CD8-positive, alpha-beta memory T cell (primary cell): ENCODE results near the gene XPOT. TPM values are rescaled to one million over a fixed set of nuclear protein-coding genes. Genes with fewer than 3 reads are reported as not detected.

Experiments used
- CTCF ChIA-PET: fragments of 350-600 bp; sonication (Branson Sonifier 250); formaldehyde crosslinking; loops from one replicate; lab custom pipeline; 2021; ENCODE audit warnings: antibody characterized with exemption; lab: Charles Lee
- POLR2A ChIA-PET: fragments of 350-600 bp; sonication (Branson Sonifier 250); formaldehyde crosslinking; loops from one replicate; lab custom pipeline; 2021; ENCODE audit warnings: antibody characterized with exemption; lab: Charles Lee
- DNase-seq, 5 donors: peaks; one replicate each; pipeline versions ENCODE4 v3.0.0 to v3.0.0-alpha.2; 2020 to 2022; ENCODE audit warnings: mixed read lengths in 1 of 5
- H3K27ac ChIP-seq: one replicate; pipeline ENCODE4 v1.7.0; 2013; ENCODE audit warnings: low read depth, mild to moderate bottlenecking, low read length, moderate library complexity
- H3K27me3 ChIP-seq: 2 replicates; pipeline ENCODE4 v1.7.0; 2013; ENCODE audit warnings: low read length, mild to moderate bottlenecking; ENCODE audit not compliant: insufficient read depth, poor library complexity, severe bottlenecking
- H3K36me3 ChIP-seq: 2 replicates; pipeline ENCODE4 v1.7.0; 2013; ENCODE audit warnings: mild to moderate bottlenecking, low read length, moderate library complexity; ENCODE audit not compliant: insufficient read depth
- H3K4me1 ChIP-seq: 2 replicates; pipeline ENCODE4 v1.7.0; 2013; ENCODE audit warnings: mild to moderate bottlenecking, low read length, moderate library complexity; ENCODE audit not compliant: insufficient read depth
- H3K4me3 ChIP-seq: 2 replicates; pipeline ENCODE4 v1.7.0; 2013; ENCODE audit warnings: mild to moderate bottlenecking, low read length
- H3K9me3 ChIP-seq: 2 replicates; pipeline ENCODE4 v1.7.0; 2013; ENCODE audit warnings: mild to moderate bottlenecking, low read length
- H3K27ac Mint-ChIP-seq, 8 donors: one replicate each; pipeline ENCODE4 v1.8.0; 2020 to 2021; ENCODE audit warnings: mixed read lengths in 8 of 8, mild to moderate bottlenecking in 6 of 8, inconsistent platforms in 3 of 8, moderate library complexity in 3 of 8
- H3K27me3 Mint-ChIP-seq, 2 donors: one replicate each; pipeline ENCODE4 v1.8.0; 2020 to 2021; ENCODE audit warnings: mixed read lengths in 2 of 2, mild to moderate bottlenecking in 1 of 2, moderate library complexity in 1 of 2
- H3K36me3 Mint-ChIP-seq, 3 donors: one replicate each; pipeline ENCODE4 v1.8.0; 2020 to 2021; ENCODE audit warnings: mixed read lengths in 3 of 3, inconsistent platforms in 1 of 3, mild to moderate bottlenecking in 1 of 3
- H3K4me1 Mint-ChIP-seq, 3 donors: one replicate each; pipeline ENCODE4 v1.8.0; 2020 to 2021; ENCODE audit warnings: mixed read lengths in 3 of 3, inconsistent platforms in 1 of 3, mild to moderate bottlenecking in 1 of 3
- H3K4me3 Mint-ChIP-seq, 7 donors: one replicate each; pipeline ENCODE4 v1.8.0; 2020 to 2021; ENCODE audit warnings: mixed read lengths in 7 of 7, mild to moderate bottlenecking in 6 of 7, moderate library complexity in 4 of 7, inconsistent platforms in 2 of 7
- H3K9me3 Mint-ChIP-seq, 5 donors: one replicate each; pipeline ENCODE4 v1.8.0; 2020 to 2022; ENCODE audit warnings: mixed read lengths in 5 of 5, mild to moderate bottlenecking in 3 of 5, moderate library complexity in 2 of 5, inconsistent platforms in 1 of 5
- polyA plus RNA-seq: library from polyadenylated mRNA; unstranded; fragments of 300-500 nt; fragmentation: Illumina TruSeq; gene quantifications from one replicate; pipeline ENCODE4 v1.2.3, GENCODE V29; 2021
- total RNA-seq, 2 experiments: library from RNA; stranded (reverse); gene quantifications; one replicate each; pipeline ENCODE4 v1.2.3, GENCODE V29; 2021

The XPOT gene
- total and polyA plus RNA-seq, 3 experiments from 2014 or later = 44.7 to 140 (median 136) TPM

GRCh38 chr12:64469455-64470142 is 65.4 kb downstream of the XPOT start:
- Mint-ChIP-seq H3K9me3 (no peaks in the 10 kb centered on the region), H3K36me3 (peaks cover 11 to 80% (median 27%) of the 10 kb centered on the region in 3 donors), H3K27ac (peak overlapping the region in 4 of 8 donors; percentile 39 to 64 (median 54)), H3K4me1 (peaks cover 7 to 24% (median 9%) of the 10 kb centered on the region in 3 donors), H3K4me3 (no peak overlapping the region), H3K27me3 (no peaks in the 10 kb centered on the region)
- Histone ChIP-seq H3K27ac (no peak overlapping the region), H3K9me3 (no peaks in the 10 kb centered on the region), H3K4me1 (no peaks in the 10 kb centered on the region), H3K27me3 (no peaks in the 10 kb centered on the region), H3K4me3 (no peak overlapping the region), H3K36me3 (peaks cover 30% of the 10 kb centered on the region)
- DNase-seq = no peak
- ChIA-PET CTCF (interaction anchor here (1.0 to 1.3 kb wide), 3 partner anchors 11 to 25 kb away, joined by 3 read pairs; no protein-coding TSS in a partner anchor), POLR2A (no interaction called here)

- H3K4me1 Mint-ChIP-seq = peaks cover 7 to 22% (median 9%) of the 10 kb centered on the region in 3 donors
- H3K36me3 Mint-ChIP-seq = peaks cover 17 to 81% (median 30%) of the 10 kb centered on the region in 3 donors
- Histone ChIP-seq H3K4me3 (no peak overlapping the region), H3K4me1 (no peaks in the 10 kb centered on the region), H3K36me3 (peaks cover 29% of the 10 kb centered on the region), H3K9me3 (no peaks in the 10 kb centered on the region), H3K27me3 (no peaks in the 10 kb centered on the region), H3K27ac (no peak overlapping the region)
- H3K27ac Mint-ChIP-seq = peak overlapping the region in 1 of 8 donors; percentile 59
- ChIA-PET CTCF (interaction anchor here (1.3 kb wide), 1 partner anchor 11 kb away, joined by 3 read pairs; no protein-coding TSS in a partner anchor), POLR2A (no interaction called here)
- peaks cover 3 to 4% (median 3%) of the 10 kb centered on the region in 5 donors for H3K9me3 Mint-ChIP-seq
- no peak overlapping the region for H3K4me3 Mint-ChIP-seq
- DNase-seq = no peak
- H3K27me3 Mint-ChIP-seq = no peaks in the 10 kb centered on the region
These were observed 66.3 kb downstream of the XPOT start for GRCh38 chr12:64470495-64470894.

- ChIA-PET CTCF (no interaction called here), POLR2A (no interaction called here)
- peak overlapping the region in 1 of 7 donors; percentile 2 for H3K4me3 Mint-ChIP-seq
- H3K4me1 ChIP-seq = no peaks in the 10 kb centered on the region
- no peaks in the 10 kb centered on the region for H3K9me3 ChIP-seq
- H3K27me3 ChIP-seq = no peaks in the 10 kb centered on the region
- H3K27me3 Mint-ChIP-seq = no peaks in the 10 kb centered on the region
- peaks cover 33 to 84% (median 41%) of the 10 kb centered on the region in 3 donors for H3K36me3 Mint-ChIP-seq
- DNase-seq = no peak
- peaks cover 29% of the 10 kb centered on the region for H3K36me3 ChIP-seq
- peaks cover 18 to 33% (median 20%) of the 10 kb centered on the region in 3 donors for H3K4me1 Mint-ChIP-seq
- H3K4me3 ChIP-seq = no peak overlapping the region
- H3K27ac Mint-ChIP-seq = peak overlapping the region in 3 of 8 donors; percentile 6 to 67 (median 8)
- H3K9me3 Mint-ChIP-seq = peaks cover 4 to 12% (median 7%) of the 10 kb centered on the region in 5 donors
- H3K27ac ChIP-seq = no peak overlapping the region
These were observed 69.0 kb downstream of the XPOT start for GRCh38 chr12:64473176-64473575.

- Mint-ChIP-seq H3K4me1 (peaks cover 21 to 33% (median 22%) of the 10 kb centered on the region in 3 donors), H3K27me3 (no peaks in the 10 kb centered on the region), H3K27ac (no peak overlapping the region), H3K9me3 (peaks cover 4 to 12% (median 7%) of the 10 kb centered on the region in 5 donors), H3K4me3 (no peak overlapping the region), H3K36me3 (peaks cover 33 to 83% (median 41%) of the 10 kb centered on the region in 3 donors)
- peaks cover 20% of the 10 kb centered on the region for H3K36me3 ChIP-seq
- POLR2A ChIA-PET = no interaction called here
- no peak for DNase-seq
- no peaks in the 10 kb centered on the region for H3K27me3 ChIP-seq
- H3K27ac ChIP-seq = no peak overlapping the region
- H3K4me1 ChIP-seq = no peaks in the 10 kb centered on the region
- no peak overlapping the region for H3K4me3 ChIP-seq
- CTCF ChIA-PET = no interaction called here
- H3K9me3 ChIP-seq = no peaks in the 10 kb centered on the region
These were observed 71.3 kb downstream of the XPOT start for GRCh38 chr12:64475518-64475917.

GRCh38 chr12:64476844-64477243 is 72.7 kb downstream of the XPOT start:
- ChIA-PET POLR2A (no interaction called here), CTCF (no interaction called here)
- H3K27ac ChIP-seq = no peak overlapping the region
- no peaks in the 10 kb centered on the region for H3K9me3 ChIP-seq
- H3K36me3 ChIP-seq = peaks cover 16% of the 10 kb centered on the region
- H3K36me3 Mint-ChIP-seq = peaks cover 33 to 78% (median 42%) of the 10 kb centered on the region in 3 donors
- no peak overlapping the region for H3K27ac Mint-ChIP-seq
- H3K4me1 ChIP-seq = no peaks in the 10 kb centered on the region
- no peak for DNase-seq
- no peak overlapping the region for H3K4me3 ChIP-seq
- H3K27me3 ChIP-seq = no peaks in the 10 kb centered on the region
- no peak overlapping the region for H3K4me3 Mint-ChIP-seq
- H3K4me1 Mint-ChIP-seq = peaks cover 21 to 33% (median 22%) of the 10 kb centered on the region in 3 donors
- H3K27me3 Mint-ChIP-seq = no peaks in the 10 kb centered on the region
- H3K9me3 Mint-ChIP-seq = peaks cover 4 to 12% (median 7%) of the 10 kb centered on the region in 5 donors

GRCh38 chr12:64478661-64479060 is 74.5 kb downstream of the XPOT start:
- ChIA-PET POLR2A (no interaction called here), CTCF (no interaction called here)
- no peak for DNase-seq
- Histone ChIP-seq H3K27ac (no peak overlapping the region), H3K4me1 (no peaks in the 10 kb centered on the region), H3K27me3 (no peaks in the 10 kb centered on the region), H3K36me3 (peaks cover 12% of the 10 kb centered on the region), H3K9me3 (no peaks in the 10 kb centered on the region), H3K4me3 (no peak overlapping the region)
- Mint-ChIP-seq H3K27ac (peak overlapping the region in 1 of 8 donors; percentile 31), H3K4me3 (no peak overlapping the region), H3K9me3 (peaks cover 4 to 12% (median 7%) of the 10 kb centered on the region in 5 donors), H3K4me1 (peaks cover 19 to 24% (median 22%) of the 10 kb centered on the region in 3 donors), H3K36me3 (peaks cover 33 to 76% (median 36%) of the 10 kb centered on the region in 3 donors), H3K27me3 (no peaks in the 10 kb centered on the region)

GRCh38 chr12:64480148-64480547 is 76.0 kb downstream of the XPOT start:
- H3K36me3 ChIP-seq = peaks cover 11% of the 10 kb centered on the region

GRCh38 chr12:64486657-64487056 is 82.5 kb downstream of the XPOT start:
- H3K4me3 ChIP-seq = no peak overlapping the region
- DNase-seq = no peak
- no peaks in the 10 kb centered on the region for H3K36me3 ChIP-seq
- no peaks in the 10 kb centered on the region for H3K9me3 Mint-ChIP-seq
- H3K36me3 Mint-ChIP-seq = peaks cover 0 to 84% (median 11%) of the 10 kb centered on the region in 3 donors
- peak overlapping the region in 2 of 8 donors; percentile 14 to 26 for H3K27ac Mint-ChIP-seq
- H3K9me3 ChIP-seq = no peaks in the 10 kb centered on the region
- no peak overlapping the region for H3K4me3 Mint-ChIP-seq
- POLR2A ChIA-PET = no interaction called here
- no peak overlapping the region for H3K27ac ChIP-seq
- no peaks in the 10 kb centered on the region for H3K4me1 ChIP-seq
- H3K4me1 Mint-ChIP-seq = peaks cover 0 to 2% (median 2%) of the 10 kb centered on the region in 3 donors
- CTCF ChIA-PET = no interaction called here
- no peaks in the 10 kb centered on the region for H3K27me3 Mint-ChIP-seq
- no peaks in the 10 kb centered on the region for H3K27me3 ChIP-seq

More at GRCh38 chr12:64480148-64480547, 76.0 kb downstream of the XPOT start:
- H3K27me3 Mint-ChIP-seq = no peaks in the 10 kb centered on the region
- Histone ChIP-seq H3K9me3 (no peaks in the 10 kb centered on the region), H3K4me3 (no peak overlapping the region), H3K27me3 (no peaks in the 10 kb centered on the region), H3K27ac (no peak overlapping the region), H3K4me1 (no peaks in the 10 kb centered on the region)
- peaks cover 19 to 24% (median 22%) of the 10 kb centered on the region in 3 donors for H3K4me1 Mint-ChIP-seq
- CTCF ChIA-PET = no interaction called here
- DNase-seq = no peak
- H3K27ac Mint-ChIP-seq = no peak overlapping the region
- peaks cover 2 to 11% (median 6%) of the 10 kb centered on the region in 5 donors for H3K9me3 Mint-ChIP-seq
- peaks cover 23 to 73% (median 30%) of the 10 kb centered on the region in 3 donors for H3K36me3 Mint-ChIP-seq
- POLR2A ChIA-PET = no interaction called here
- no peak overlapping the region for H3K4me3 Mint-ChIP-seq
